GM12873 (cell line): ENCODE data around the gene FLRT1.

Experiments used
- CTCF ChIP-seq: IDR thresholded peaks from 2 replicates; pipeline ENCODE4 v1.5.1; 2012; ENCODE audit warnings: low read depth, mild to moderate bottlenecking, moderate library complexity, low read length, control low read depth; ENCODE audit not compliant: insufficient read depth; ENCODE audit errors: missing control alignments

FLRT1 gene

DNA sequence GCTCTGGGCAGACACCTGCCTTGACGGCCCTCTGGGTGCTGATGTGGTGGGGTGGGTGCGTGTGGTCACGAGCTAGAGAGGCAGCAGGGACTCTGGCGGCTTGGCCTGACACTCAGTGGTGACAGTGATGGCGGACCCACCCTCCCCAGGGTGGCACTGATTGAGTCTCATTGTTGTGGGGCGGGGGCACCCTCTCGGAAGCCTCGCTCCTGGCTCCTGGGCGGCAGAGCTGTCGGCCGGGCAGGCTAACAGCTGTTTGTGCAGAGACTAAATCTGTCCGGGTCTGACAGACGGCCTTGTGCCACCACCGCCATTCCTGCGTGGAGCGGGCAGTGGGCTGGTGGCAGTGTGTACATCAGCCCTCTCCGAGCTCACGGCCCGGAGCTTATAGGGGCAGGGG, 15.6 kb downstream of the FLRT1 start:
- TF ChIP-seq CTCF, result no peak

GRCh38 chr11:64052436-64052835, 16.7 kb downstream of the FLRT1 start:
- no peak for TF ChIP-seq CTCF

DNA sequence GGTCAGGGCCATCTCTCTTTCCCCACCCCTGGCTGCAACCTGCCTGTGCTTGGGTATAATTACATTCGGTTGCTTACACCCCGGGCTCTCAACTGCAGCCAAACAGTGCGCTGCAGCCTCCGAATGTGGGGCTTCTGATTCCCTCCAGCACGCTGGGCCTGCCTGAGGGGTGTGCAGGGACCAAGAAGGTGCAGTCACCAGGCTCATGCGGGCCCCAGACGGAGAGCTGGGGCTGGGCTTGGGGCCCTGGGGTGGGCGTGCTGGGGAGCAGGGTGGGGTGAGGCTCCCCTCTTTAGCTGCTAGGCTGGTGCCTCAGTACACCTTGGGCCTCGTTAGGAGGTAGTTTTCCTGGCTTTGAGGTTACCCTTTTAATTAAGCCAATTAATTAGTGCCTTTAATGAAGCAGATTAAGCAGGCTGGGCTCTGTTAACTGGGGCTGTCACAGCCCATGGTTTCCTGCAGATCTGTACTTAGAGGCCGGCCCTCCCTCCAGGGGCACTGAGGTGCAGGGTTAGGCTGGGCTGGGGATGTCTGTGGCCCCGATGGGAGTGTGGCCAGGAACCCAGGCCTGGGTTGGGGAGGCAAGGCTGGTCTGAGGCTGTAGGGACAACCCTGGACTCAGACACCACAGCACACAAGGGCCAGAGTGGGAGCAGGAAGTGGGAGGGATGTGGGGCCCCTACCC, 17.3 kb downstream of the FLRT1 start:
- no peak for TF ChIP-seq CTCF

DNA sequence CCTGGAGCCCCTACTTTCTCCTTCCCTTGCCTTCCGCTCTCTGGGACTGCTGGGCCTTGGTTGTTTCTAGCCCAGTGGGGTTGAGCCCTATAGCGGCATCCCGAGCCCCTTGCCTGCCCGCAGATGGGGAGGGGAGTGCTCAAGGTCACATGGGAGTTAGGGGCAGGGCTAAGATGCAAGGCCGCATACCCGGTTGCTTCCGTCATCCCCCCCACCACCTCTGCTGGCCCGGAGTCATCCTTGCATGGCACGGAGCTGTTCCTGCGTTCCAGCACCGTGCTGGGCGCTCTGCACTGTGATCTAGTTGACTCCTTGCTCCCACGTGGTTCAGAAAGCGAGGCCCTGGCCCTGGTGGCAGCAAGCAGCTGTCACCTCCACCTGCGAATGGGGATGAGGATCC, 18.0 kb downstream of the FLRT1 start:
- TF ChIP-seq CTCF, result no peak

- no peak for TF ChIP-seq CTCF
These were observed 19.3 kb downstream of the FLRT1 start for GRCh38 chr11:64055077-64055476.

DNA sequence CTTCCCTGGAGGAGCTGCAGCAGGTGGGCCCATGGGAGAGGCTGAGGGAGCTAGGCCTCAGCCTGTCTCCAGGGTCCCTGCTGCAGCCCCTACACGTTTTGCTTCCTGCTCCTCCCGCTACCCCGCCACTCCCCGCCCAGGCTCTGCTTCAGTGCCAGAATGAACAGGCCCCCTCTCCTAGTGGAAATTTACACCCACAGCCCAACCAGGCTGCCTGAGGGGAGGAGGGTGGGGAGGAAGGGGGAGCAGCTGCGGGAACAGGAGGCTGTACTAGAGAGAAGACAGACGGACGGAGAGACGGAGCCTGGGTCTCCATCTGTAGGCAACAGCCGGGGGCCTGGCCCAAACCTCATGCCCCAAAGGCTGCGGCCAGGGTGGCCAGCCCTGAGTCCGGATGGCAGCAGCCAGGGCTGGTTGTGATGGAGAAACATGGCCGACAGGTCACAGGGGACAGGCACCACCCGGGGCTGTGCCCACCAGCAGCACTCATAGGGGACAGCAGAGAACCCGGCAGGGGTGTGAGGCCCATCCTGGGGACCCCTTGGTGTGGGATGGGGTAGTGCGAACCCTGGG, 20.6 kb downstream of the FLRT1 start:
- TF ChIP-seq CTCF, result no peak

GRCh38 chr11:64056861-64057260, 21.1 kb downstream of the FLRT1 start:
- no peak for TF ChIP-seq CTCF
